ENCODE data around the gene SPHK2.
"Not testable (repeated sequence)": the region's sequence is repeated elsewhere in the genome, so short reads cannot be mapped to it uniquely, and the experiment has no call there.

The SPHK2 gene

GRCh38 chr19:48671446-48671995 is 52.2 kb downstream of the SPHK2 start:
- no peak overlapping the region for H3K4me3 ChIP-seq (ENCODE audit: insufficient read depth, low read depth, low read length)
- H3K4me1 ChIP-seq (ENCODE audit: control insufficient read depth, insufficient read depth, low read length) = peaks cover 29% of the 10 kb centered on the region
- H3K27me3 ChIP-seq (ENCODE audit: control insufficient read depth, insufficient read depth, low read length, poor library complexity, severe bottlenecking) = peaks cover 4% of the 10 kb centered on the region
- H3K27ac ChIP-seq (ENCODE audit: insufficient read depth, low read depth, low read length, poor library complexity, severe bottlenecking) = no peak overlapping the region
- no peaks in the 10 kb centered on the region for H3K36me3 ChIP-seq (ENCODE audit: control insufficient read depth, insufficient read depth, low read length)
- WGBS, 2 experiments = 72 to 77% methylated on average over 8 of the region's 10 CpGs
- no peaks in the 10 kb centered on the region for H3K9me3 ChIP-seq (ENCODE audit: control insufficient read depth, low read length)

GRCh38 chr19:48672994-48673393 is 53.7 kb downstream of the SPHK2 start, which contains the start of gene NTN5:
NTN5 (minus strand) TSS chr19:48673017; CDS start chr19:48670986, 2,031 bp downstream.
- no peaks in the 10 kb centered on the region for H3K36me3 ChIP-seq (ENCODE audit: control insufficient read depth, insufficient read depth, low read length)
- H3K9me3 ChIP-seq (ENCODE audit: control insufficient read depth, low read length) = no peaks in the 10 kb centered on the region
- H3K4me3 ChIP-seq (ENCODE audit: insufficient read depth, low read depth, low read length) = no peak within 1 kb of the TSS
- 69 to 71% methylated on average over 25 of the region's 25 CpGs for WGBS, 2 experiments
- peaks cover 4% of the 10 kb centered on the region for H3K27me3 ChIP-seq (ENCODE audit: control insufficient read depth, insufficient read depth, low read length, poor library complexity, severe bottlenecking)
- peaks cover 29% of the 10 kb centered on the region for H3K4me1 ChIP-seq (ENCODE audit: control insufficient read depth, insufficient read depth, low read length)
- H3K27ac ChIP-seq (ENCODE audit: insufficient read depth, low read depth, low read length, poor library complexity, severe bottlenecking) = no peak within 1 kb of the TSS

DNA sequence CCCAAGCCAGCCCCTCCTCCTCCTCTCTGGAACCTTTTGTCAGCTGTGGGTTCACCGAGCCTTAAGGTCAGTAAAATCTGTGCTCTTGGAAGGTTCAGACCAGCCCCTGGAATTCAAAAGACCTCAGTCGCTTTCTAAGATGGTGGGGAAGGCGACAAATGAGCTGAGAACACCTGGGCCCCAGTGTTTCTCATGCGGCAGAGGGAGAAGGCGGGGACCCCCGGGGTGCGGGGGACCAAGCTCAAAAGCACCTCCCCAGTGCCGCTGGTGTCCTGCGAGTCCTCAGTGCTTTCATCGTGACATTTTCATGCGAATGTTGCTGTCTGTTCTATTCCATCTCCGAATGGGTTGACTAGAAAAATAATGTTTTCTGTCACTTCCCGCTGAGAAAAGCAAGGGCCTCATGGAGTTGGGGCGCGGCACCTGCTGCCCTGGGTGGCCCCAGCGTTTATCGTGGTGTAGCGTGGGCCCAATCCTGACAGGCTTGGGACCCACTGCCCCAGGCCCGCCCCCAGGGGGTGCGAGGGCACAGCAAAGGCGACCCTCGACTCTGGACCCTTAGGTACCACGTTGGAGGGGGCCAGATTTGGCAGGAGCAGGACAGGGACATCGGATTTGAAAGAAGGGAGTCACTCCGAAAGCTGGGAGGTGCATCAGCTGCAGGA is 54.3 kb downstream of the SPHK2 start:
- Histone ChIP-seq H3K27ac (ENCODE audit: insufficient read depth, low read depth, low read length, poor library complexity, severe bottlenecking) (no peak overlapping the region), H3K36me3 (ENCODE audit: control insufficient read depth, insufficient read depth, low read length) (no peaks in the 10 kb centered on the region), H3K9me3 (ENCODE audit: control insufficient read depth, low read length) (no peaks in the 10 kb centered on the region), H3K27me3 (ENCODE audit: control insufficient read depth, insufficient read depth, low read length, poor library complexity, severe bottlenecking) (peaks cover 4% of the 10 kb centered on the region), H3K4me1 (ENCODE audit: control insufficient read depth, insufficient read depth, low read length) (peaks cover 29% of the 10 kb centered on the region), H3K4me3 (ENCODE audit: insufficient read depth, low read depth, low read length) (no peak overlapping the region)
- 62 to 65% methylated on average over 25 of the region's 25 CpGs for WGBS, 2 experiments

DNA sequence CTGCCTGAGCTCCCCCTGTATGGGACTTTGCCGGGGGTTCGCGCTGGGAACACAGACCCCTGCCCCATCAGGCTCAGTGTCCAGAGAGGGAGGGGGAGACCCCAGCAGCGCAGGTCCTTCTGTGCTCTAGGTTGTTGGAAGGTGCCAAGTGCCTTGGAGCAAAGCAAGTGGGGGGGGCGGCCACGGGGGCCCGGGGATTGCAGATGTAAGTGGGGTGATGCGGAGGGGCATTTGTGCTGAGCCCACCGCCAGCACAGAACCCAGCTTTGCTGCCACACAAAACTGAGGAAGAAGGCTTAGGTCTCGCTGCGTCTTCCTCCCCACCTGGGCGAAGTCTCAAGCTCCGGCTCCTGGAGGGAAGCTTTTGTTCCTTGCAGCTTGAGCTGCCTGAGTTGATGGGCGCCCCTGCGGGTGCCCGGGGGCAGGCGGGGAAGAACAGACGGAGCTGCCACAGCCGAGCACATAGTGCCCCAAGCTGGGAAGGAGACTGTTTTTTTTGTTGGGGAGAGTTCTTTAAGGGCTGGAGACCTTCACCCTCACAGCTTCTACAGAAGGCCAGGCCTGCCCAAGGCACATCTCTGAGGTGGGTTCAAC is 55.0 kb downstream of the SPHK2 start:
- WGBS, 2 experiments = 46 to 47% methylated on average over 19 of the region's 19 CpGs
- H3K4me3 ChIP-seq (ENCODE audit: insufficient read depth, low read depth, low read length) = no peak overlapping the region
- H3K27ac ChIP-seq (ENCODE audit: insufficient read depth, low read depth, low read length, poor library complexity, severe bottlenecking) = no peak overlapping the region
- peaks cover 4% of the 10 kb centered on the region for H3K27me3 ChIP-seq (ENCODE audit: control insufficient read depth, insufficient read depth, low read length, poor library complexity, severe bottlenecking)
- no peaks in the 10 kb centered on the region for H3K9me3 ChIP-seq (ENCODE audit: control insufficient read depth, low read length)
- no peaks in the 10 kb centered on the region for H3K36me3 ChIP-seq (ENCODE audit: control insufficient read depth, insufficient read depth, low read length)
- peaks cover 29% of the 10 kb centered on the region for H3K4me1 ChIP-seq (ENCODE audit: control insufficient read depth, insufficient read depth, low read length)

DNA sequence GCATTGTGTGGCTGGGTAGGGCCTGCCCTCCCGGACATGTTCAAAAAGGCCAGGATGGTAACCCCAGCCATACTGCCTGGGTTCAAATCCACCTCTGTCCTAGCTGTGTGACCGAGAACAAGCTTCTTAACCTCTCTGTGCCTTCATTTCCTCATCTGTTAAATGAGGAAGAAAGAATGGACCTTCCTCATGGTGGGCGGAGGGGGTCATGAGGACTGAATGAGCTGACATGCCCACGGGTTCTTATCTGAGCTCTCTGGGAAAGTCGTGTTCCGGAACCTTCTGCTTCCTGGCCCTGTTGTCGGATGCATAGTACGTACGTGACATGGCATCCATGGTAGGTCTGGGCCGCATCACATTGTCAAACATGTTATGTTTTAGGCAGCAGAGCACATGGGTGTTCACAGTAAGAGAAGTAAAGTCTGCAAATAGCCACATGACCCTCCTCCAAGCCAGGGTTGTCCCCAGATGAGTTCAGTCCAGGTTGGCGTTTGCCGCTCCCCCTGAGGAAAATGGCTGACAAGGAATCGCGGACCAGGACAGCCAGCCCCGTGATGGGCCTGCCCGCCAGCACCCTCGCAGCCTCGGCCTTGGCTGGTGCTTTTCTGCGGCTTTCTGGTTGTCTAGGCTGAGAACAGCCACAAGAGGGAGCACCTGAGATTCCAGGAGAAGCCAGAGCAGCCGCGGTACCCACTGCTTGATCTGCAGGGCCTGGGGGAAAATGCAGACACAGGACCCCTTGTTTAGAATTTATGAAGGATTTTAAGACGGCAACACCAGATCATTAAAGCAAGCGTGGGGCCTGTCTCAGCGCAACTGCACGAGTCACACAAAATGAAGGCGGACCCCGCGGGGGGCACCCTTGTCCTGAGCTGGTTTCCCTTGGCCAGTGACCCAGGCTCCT is 55.9 kb downstream of the SPHK2 start:
- WGBS, 2 experiments = 43 to 44% methylated on average over 28 of the region's 28 CpGs
- Histone ChIP-seq H3K4me3 (ENCODE audit: insufficient read depth, low read depth, low read length) (no peak overlapping the region), H3K36me3 (ENCODE audit: control insufficient read depth, insufficient read depth, low read length) (no peaks in the 10 kb centered on the region), H3K27ac (ENCODE audit: insufficient read depth, low read depth, low read length, poor library complexity, severe bottlenecking) (no peak overlapping the region), H3K4me1 (ENCODE audit: control insufficient read depth, insufficient read depth, low read length) (peaks cover 29% of the 10 kb centered on the region), H3K27me3 (ENCODE audit: control insufficient read depth, insufficient read depth, low read length, poor library complexity, severe bottlenecking) (peaks cover 4% of the 10 kb centered on the region), H3K9me3 (ENCODE audit: control insufficient read depth, low read length) (no peaks in the 10 kb centered on the region)

GRCh38 chr19:48676487-48676886 is 57.2 kb downstream of the SPHK2 start:
- Histone ChIP-seq H3K27me3 (ENCODE audit: control insufficient read depth, insufficient read depth, low read length, poor library complexity, severe bottlenecking) (peaks cover 4% of the 10 kb centered on the region), H3K9me3 (ENCODE audit: control insufficient read depth, low read length) (no peaks in the 10 kb centered on the region), H3K36me3 (ENCODE audit: control insufficient read depth, insufficient read depth, low read length) (no peaks in the 10 kb centered on the region), H3K27ac (ENCODE audit: insufficient read depth, low read depth, low read length, poor library complexity, severe bottlenecking) (no peak overlapping the region), H3K4me1 (ENCODE audit: control insufficient read depth, insufficient read depth, low read length) (peaks cover 24% of the 10 kb centered on the region), H3K4me3 (ENCODE audit: insufficient read depth, low read depth, low read length) (no peak overlapping the region)
- 95 to 97% methylated on average over 17 of the region's 17 CpGs for WGBS, 2 experiments

DNA sequence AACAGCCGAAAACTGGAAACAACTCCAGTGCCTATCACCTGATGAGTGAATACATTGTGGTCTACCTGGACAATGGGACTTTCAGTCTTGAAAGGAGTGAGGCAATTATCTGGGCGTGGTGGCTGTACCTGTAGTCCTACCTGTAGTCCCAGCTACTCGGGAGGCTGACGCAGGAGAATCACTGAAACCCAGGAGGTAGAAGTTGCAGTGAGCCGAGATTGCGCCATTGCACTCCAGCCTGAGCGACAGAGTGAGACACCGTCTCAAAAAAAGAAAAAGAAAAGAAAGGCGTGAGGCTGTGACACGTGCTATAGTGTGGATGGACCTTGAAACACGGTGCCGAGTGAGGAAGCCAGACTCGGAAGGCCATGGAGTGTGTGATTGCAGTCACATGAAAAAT is 57.6 kb downstream of the SPHK2 start:
- H3K9me3 ChIP-seq (ENCODE audit: control insufficient read depth, low read length) = no peaks in the 10 kb centered on the region
- H3K27me3 ChIP-seq (ENCODE audit: control insufficient read depth, insufficient read depth, low read length, poor library complexity, severe bottlenecking) = peaks cover 4% of the 10 kb centered on the region
- H3K4me1 ChIP-seq (ENCODE audit: control insufficient read depth, insufficient read depth, low read length) = peaks cover 24% of the 10 kb centered on the region
- H3K36me3 ChIP-seq (ENCODE audit: control insufficient read depth, insufficient read depth, low read length) = no peaks in the 10 kb centered on the region
- 93 to 94% methylated on average over 13 of the region's 13 CpGs for WGBS, 2 experiments
- no peak overlapping the region for H3K27ac ChIP-seq (ENCODE audit: insufficient read depth, low read depth, low read length, poor library complexity, severe bottlenecking)
- no peak overlapping the region for H3K4me3 ChIP-seq (ENCODE audit: insufficient read depth, low read depth, low read length)

DNA sequence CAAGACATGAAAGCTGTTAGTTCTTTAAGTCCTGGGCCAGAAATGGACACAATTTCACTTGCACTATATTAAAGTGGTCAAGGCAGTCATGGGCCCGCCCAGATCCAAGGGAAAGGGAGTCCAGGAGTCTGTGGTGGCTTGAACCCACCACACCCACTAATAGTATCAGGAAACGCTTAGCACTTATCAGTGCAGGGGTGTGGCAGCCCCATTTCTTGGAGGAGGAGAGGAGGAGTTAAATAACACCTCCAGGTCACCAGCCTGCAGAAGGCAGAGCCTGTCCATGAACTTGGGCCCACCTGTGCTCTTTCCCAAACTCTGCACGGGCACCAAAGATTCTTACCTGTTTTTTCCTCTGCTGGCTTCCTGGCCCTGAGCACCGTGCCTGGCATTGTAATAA is 58.9 kb downstream of the SPHK2 start:
- Histone ChIP-seq H3K27ac (ENCODE audit: insufficient read depth, low read depth, low read length, poor library complexity, severe bottlenecking) (no peak overlapping the region), H3K9me3 (ENCODE audit: control insufficient read depth, low read length) (no peaks in the 10 kb centered on the region), H3K4me3 (ENCODE audit: insufficient read depth, low read depth, low read length) (no peak overlapping the region), H3K4me1 (ENCODE audit: control insufficient read depth, insufficient read depth, low read length) (peaks cover 18% of the 10 kb centered on the region), H3K36me3 (ENCODE audit: control insufficient read depth, insufficient read depth, low read length) (no peaks in the 10 kb centered on the region), H3K27me3 (ENCODE audit: control insufficient read depth, insufficient read depth, low read length, poor library complexity, severe bottlenecking) (peaks cover 4% of the 10 kb centered on the region)
- WGBS, 2 experiments = 91% methylated on average over 2 to 4 of the region's 4 CpGs

DNA sequence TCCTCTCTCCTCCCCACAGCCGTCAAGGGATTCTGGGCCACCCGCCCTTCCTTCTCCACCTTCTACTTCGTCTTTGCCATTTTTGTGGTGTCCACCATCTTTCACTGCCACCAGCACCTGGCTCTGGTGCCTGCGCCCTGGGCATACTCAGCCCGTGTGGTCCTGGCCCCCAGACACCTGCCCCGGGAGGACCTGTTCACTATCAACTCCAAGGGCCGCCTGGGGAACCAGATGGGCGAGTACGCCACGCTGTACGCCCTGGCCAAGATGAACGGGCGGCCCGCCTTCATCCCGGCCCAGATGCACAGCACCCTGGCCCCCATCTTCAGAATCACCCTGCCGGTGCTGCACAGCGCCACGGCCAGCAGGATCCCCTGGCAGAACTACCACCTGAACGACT is 60.7 kb downstream of the SPHK2 start:
- not testable (repeated sequence) for H3K4me1 ChIP-seq (ENCODE audit: control insufficient read depth, insufficient read depth, low read length); H3K36me3 ChIP-seq (ENCODE audit: control insufficient read depth, insufficient read depth, low read length); H3K4me3 ChIP-seq (ENCODE audit: insufficient read depth, low read depth, low read length); H3K27ac ChIP-seq (ENCODE audit: insufficient read depth, low read depth, low read length, poor library complexity, severe bottlenecking); H3K9me3 ChIP-seq (ENCODE audit: control insufficient read depth, low read length); H3K27me3 ChIP-seq (ENCODE audit: control insufficient read depth, insufficient read depth, low read length, poor library complexity, severe bottlenecking)
- 96% methylated on average over 18 of the region's 19 CpGs for WGBS, 2 experiments

All from ectodermal cell (in vitro differentiated cells).